ENCODE results near the gene HMX1.

- TF ChIP-seq EZH2 (IDR thresholded peaks at IDR 0.05) (no peak), POLR2AphosphoS5 (IDR thresholded peaks at IDR 0.05; ENCODE audit: borderline replicate concordance, low read depth, low read length) (no peak), FOXP2 (optimal IDR thresholded peaks at IDR 0.05; ENCODE audit: control extremely low read depth, extremely low read length, insufficient read depth) (no peak)
These were observed 46.5 kb upstream of the HMX1 start for GRCh38 chr4:8917868-8918783.
